Activated naive CD4-positive, alpha-beta T cell treated with anti-CD3 and anti-CD28 coated beads for 36 hours (primary cell): ENCODE measurements around the gene ANKRD31. TPM values are rescaled to one million over a fixed set of nuclear protein-coding genes. Genes with fewer than 3 reads are reported as not detected.
"Not testable (repeated sequence)": the region's sequence is repeated elsewhere in the genome, so short reads cannot be mapped to it uniquely, and the experiment has no call there.

ENCODE experiments used
- CTCF ChIA-PET: fragments of 350-600 bp; sonication (Branson Sonifier 250); formaldehyde crosslinking; loops from one replicate; lab custom pipeline; 2021; ENCODE audit warnings: antibody characterized with exemption; lab: Charles Lee
- DNase-seq: peaks from one replicate; pipeline ENCODE4 v3.0.0-alpha.2; 2020
- H3K27ac Mint-ChIP-seq: one replicate; pipeline ENCODE4 v1.8.0; 2021; ENCODE audit warnings: mild to moderate bottlenecking, mixed read lengths
- H3K27me3 Mint-ChIP-seq: one replicate; pipeline ENCODE4 v1.8.0; 2021; ENCODE audit warnings: low read depth, mixed read lengths
- H3K36me3 Mint-ChIP-seq: one replicate; pipeline ENCODE4 v1.8.0; 2021; ENCODE audit warnings: low read depth, mixed read lengths
- H3K4me1 Mint-ChIP-seq: one replicate; pipeline ENCODE4 v1.8.0; 2021; ENCODE audit warnings: low read depth, mixed read lengths
- H3K4me3 Mint-ChIP-seq: one replicate; pipeline ENCODE4 v1.8.0; 2021; ENCODE audit warnings: mild to moderate bottlenecking, moderate library complexity, mixed read lengths
- H3K9me3 Mint-ChIP-seq: one replicate; pipeline ENCODE4 v1.8.0; 2021; ENCODE audit warnings: mixed read lengths
- intact Hi-C: fragments of 100-400 bp; cut with micrococcal nuclease; formaldehyde crosslinking; loops from one replicate; pipeline ENCODE4 v1.15.1; 2023
- total RNA-seq, 2 experiments: library from RNA; stranded (reverse); gene quantifications; one replicate each; pipeline ENCODE4 v1.2.3, GENCODE V29; 2021

ANKRD31 gene
- total RNA-seq, 2 experiments from 2014 or later, result 0.35 to 0.36 TPM

DNA sequence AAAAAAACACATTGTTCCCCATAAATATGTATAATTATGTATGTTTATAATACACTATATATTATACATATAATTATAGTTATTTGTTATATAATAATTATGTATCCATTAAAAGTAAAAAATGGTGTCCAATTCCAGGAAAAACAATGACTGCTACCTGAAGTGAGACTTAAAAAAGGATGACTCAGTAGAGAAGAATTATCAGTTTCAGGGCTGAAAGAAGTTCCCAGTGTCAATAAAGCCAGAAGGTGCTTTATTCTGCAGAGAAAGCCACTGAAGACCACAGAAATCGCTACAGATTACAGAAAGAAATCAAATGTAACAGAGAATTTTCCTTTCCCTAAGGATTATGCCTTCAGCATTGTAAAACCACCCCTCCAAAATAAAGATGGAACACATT is 50.9 kb downstream of the ANKRD31 start:
- intact Hi-C loops, result no loop called here
- Mint-ChIP-seq H3K4me3 (no peak overlapping the region), H3K9me3 (peaks cover 3% of the 10 kb centered on the region), H3K36me3 (peaks cover 4% of the 10 kb centered on the region), H3K27ac (no peak overlapping the region), H3K4me1 (peaks cover 37% of the 10 kb centered on the region), H3K27me3 (no peaks in the 10 kb centered on the region)
- CTCF ChIA-PET, result no interaction called here
- no peak for DNase-seq

DNA sequence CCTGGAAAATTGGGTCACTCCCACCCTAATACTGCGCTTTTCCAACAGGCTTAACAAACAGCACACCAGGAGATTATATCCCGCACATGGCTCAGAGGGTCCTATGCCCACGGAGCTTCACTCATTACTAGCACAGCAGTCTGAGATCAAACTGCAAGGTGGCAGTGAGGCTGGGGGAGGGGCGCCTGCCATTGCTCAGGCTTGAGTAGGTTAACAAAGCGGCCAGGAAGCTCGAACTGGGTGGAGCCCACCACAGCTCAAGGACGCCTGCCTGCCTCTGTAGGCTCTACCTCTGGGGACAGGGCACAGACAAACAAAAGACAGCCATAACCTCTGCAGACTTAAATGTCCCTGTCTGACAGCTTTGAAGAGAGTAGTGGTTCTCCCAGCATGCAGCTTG is 60.7 kb downstream of the ANKRD31 start:
- DNase-seq, H3K27me3 Mint-ChIP-seq, H3K4me3 Mint-ChIP-seq, intact Hi-C loops, H3K27ac Mint-ChIP-seq, H3K4me1 Mint-ChIP-seq: not testable (repeated sequence)
- H3K36me3 Mint-ChIP-seq, result peaks cover 19% of the 10 kb centered on the region
- CTCF ChIA-PET, result interaction anchor here (1.3 kb wide), 1 partner anchor 117 kb away, joined by 3 read pairs; no protein-coding TSS in a partner anchor
- peaks cover 24% of the 10 kb centered on the region for H3K9me3 Mint-ChIP-seq

- H3K4me3 Mint-ChIP-seq, DNase-seq, CTCF ChIA-PET, H3K4me1 Mint-ChIP-seq, intact Hi-C loops, H3K27ac Mint-ChIP-seq, H3K27me3 Mint-ChIP-seq: not testable (repeated sequence)
- Mint-ChIP-seq H3K9me3 (peaks cover 23% of the 10 kb centered on the region), H3K36me3 (peaks cover 18% of the 10 kb centered on the region)
Observed at GRCh38 chr5:75174872-75175271, 61.8 kb downstream of the ANKRD31 start.

DNA sequence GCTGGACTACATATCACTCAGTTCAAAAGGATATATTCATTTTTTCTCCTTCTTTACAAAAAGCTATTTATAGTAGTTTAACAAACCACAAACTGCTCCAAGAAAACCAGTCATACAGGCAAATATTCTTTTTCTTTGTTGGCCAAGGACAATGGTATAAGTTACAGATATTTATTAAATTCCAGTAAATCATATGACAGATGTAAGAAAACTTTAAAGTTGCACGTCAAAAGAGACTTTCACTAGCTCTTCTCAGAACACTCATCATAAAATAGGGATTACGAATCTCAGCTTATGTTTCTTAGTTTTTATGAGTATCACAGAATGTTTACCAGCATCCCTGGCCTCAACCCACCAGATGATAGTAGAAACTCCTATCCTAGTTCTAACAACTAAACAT is 67.2 kb downstream of the ANKRD31 start:
- CTCF ChIA-PET, result no interaction called here
- Mint-ChIP-seq H3K27me3 (no peaks in the 10 kb centered on the region), H3K36me3 (peaks cover 7% of the 10 kb centered on the region), H3K4me3 (no peak overlapping the region), H3K9me3 (peaks cover 11% of the 10 kb centered on the region), H3K27ac (no peak overlapping the region), H3K4me1 (no peaks in the 10 kb centered on the region)
- no peak for DNase-seq
- intact Hi-C loops, result no loop called here

- no peaks in the 10 kb centered on the region for H3K4me1 Mint-ChIP-seq
- H3K27ac Mint-ChIP-seq, result no peak overlapping the region
- DNase-seq, result no peak
- H3K4me3 Mint-ChIP-seq, result no peak overlapping the region
- H3K9me3 Mint-ChIP-seq, result no peaks in the 10 kb centered on the region
- intact Hi-C loops, result no loop called here
- no peaks in the 10 kb centered on the region for H3K36me3 Mint-ChIP-seq
- no peaks in the 10 kb centered on the region for H3K27me3 Mint-ChIP-seq
- CTCF ChIA-PET, result no interaction called here
Observed at GRCh38 chr5:75168026-75168735, 68.5 kb downstream of the ANKRD31 start.

DNA sequence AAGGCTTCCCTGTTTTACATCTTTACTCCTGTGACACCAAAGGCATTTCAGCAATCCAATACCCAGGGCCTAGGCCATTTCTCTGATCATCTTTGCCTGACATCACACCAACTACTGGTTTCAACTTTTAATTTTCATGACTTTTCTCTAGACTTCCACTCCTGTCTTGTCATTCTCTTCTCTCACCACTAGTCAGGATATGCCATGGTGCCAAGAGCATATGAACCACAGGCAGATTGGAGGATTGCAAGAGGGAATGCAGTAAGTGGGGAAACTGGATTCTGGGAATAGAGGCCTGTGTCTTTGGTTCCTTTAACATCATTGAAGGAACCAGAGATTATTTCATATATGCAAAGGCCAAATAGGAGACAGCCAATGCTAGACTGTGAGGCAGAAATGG is 69.3 kb downstream of the ANKRD31 start:
- H3K4me3 Mint-ChIP-seq, result no peak overlapping the region
- CTCF ChIA-PET, result no interaction called here

DNA sequence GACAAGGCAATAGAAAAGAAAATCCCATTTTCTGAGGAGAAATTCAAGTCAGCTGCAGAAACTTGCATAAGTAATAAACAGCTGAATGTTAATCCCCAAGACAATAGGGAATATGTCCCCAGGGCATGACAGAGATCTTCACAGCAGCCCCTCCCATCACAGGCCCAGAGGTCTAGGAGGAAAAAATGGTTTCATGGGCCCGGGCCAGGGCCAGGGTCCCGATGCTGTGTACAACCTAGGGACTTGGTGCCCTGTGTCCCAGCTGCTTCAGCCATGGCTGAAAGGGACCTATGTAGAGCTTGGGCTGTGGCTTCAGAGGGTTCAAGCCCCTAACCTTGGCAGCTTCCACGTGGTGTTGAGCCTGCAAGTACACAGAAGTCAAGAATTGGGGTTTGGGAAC is 75.2 kb downstream of the ANKRD31 start:
- H3K27me3 Mint-ChIP-seq, H3K27ac Mint-ChIP-seq, CTCF ChIA-PET, H3K4me3 Mint-ChIP-seq, H3K4me1 Mint-ChIP-seq, intact Hi-C loops, DNase-seq: not testable (repeated sequence)
- Mint-ChIP-seq H3K36me3 (peaks cover 12% of the 10 kb centered on the region), H3K9me3 (peaks cover 27% of the 10 kb centered on the region)

More for the DNA sequence above, 69.3 kb downstream of the ANKRD31 start:
- intact Hi-C loops, result no loop called here
- Mint-ChIP-seq H3K9me3 (no peaks in the 10 kb centered on the region), H3K4me1 (no peaks in the 10 kb centered on the region), H3K27ac (no peak overlapping the region), H3K36me3 (no peaks in the 10 kb centered on the region), H3K27me3 (no peaks in the 10 kb centered on the region)
- DNase-seq, result no peak

DNA sequence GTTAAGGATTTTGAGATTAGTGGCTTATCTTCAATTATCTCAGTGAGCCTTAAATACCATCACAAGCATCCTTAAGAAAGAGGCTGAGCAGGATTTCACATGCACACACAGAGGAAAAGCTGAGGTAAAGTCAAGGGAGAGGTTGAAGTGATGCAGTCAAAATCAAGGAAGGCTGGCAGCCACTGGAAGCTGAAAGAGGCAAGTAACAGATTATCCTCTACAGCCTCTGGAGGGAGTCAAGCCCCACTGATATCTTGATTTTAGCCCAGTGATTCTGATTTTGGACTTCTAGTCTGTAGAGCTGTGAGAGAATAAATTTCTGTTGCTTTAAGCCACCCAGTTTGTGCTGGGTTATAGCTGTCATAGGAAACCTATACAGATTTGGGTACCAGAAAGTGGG is 80.1 kb downstream of the ANKRD31 start:
- Mint-ChIP-seq H3K4me3 (no peak overlapping the region), H3K27me3 (no peaks in the 10 kb centered on the region), H3K36me3 (peaks cover 12% of the 10 kb centered on the region), H3K4me1 (no peaks in the 10 kb centered on the region), H3K9me3 (peaks cover 25% of the 10 kb centered on the region), H3K27ac (no peak overlapping the region)
- CTCF ChIA-PET, result no interaction called here
- no peak for DNase-seq
- intact Hi-C loops, result no loop called here

GRCh38 chr5:75152860-75153259 is 83.8 kb downstream of the ANKRD31 start:
- peaks cover 2% of the 10 kb centered on the region for H3K36me3 Mint-ChIP-seq
- intact Hi-C loops, result no loop called here
- peaks cover 6% of the 10 kb centered on the region for H3K9me3 Mint-ChIP-seq
- no peak overlapping the region for H3K4me3 Mint-ChIP-seq
- CTCF ChIA-PET, result interaction anchor here (0.5 to 2.0 kb wide), 2 partner anchors 103 to 170 kb away, joined by 3 to 5 read pairs; no protein-coding TSS in a partner anchor
- H3K27me3 Mint-ChIP-seq, result no peaks in the 10 kb centered on the region
- no peak for DNase-seq
- peaks cover 5% of the 10 kb centered on the region for H3K4me1 Mint-ChIP-seq
- no peak overlapping the region for H3K27ac Mint-ChIP-seq

DNA sequence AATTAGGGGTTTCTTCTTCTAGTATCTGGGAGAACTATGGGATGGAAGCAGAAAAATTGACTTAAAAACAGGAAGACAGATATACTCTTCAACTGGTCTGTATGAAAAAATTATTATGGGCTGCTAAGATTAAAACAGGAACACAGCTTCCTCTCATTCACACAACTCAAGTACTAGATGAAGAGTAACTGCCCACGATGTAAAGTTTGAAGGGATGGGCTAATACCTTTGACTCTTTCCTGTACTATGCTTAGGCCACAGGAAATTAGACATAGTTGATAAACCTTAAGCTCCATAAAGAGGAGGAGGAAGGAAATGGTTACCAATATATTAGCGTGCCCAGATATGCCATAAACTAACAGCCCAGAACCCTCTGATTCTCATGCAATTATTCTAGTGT is 88.6 kb downstream of the ANKRD31 start:
- Mint-ChIP-seq H3K36me3 (no peaks in the 10 kb centered on the region), H3K4me1 (peaks cover 22% of the 10 kb centered on the region), H3K9me3 (peaks cover 3% of the 10 kb centered on the region), H3K4me3 (no peak overlapping the region), H3K27ac (no peak overlapping the region), H3K27me3 (no peaks in the 10 kb centered on the region)
- intact Hi-C loops, result no loop called here
- DNase-seq, result no peak
- CTCF ChIA-PET, result interaction anchor here (1.1 to 1.3 kb wide), 2 partner anchors 89 to 98 kb away, joined by 4 to 5 read pairs; partner anchors contain the start of gene ANKRD31

DNA sequence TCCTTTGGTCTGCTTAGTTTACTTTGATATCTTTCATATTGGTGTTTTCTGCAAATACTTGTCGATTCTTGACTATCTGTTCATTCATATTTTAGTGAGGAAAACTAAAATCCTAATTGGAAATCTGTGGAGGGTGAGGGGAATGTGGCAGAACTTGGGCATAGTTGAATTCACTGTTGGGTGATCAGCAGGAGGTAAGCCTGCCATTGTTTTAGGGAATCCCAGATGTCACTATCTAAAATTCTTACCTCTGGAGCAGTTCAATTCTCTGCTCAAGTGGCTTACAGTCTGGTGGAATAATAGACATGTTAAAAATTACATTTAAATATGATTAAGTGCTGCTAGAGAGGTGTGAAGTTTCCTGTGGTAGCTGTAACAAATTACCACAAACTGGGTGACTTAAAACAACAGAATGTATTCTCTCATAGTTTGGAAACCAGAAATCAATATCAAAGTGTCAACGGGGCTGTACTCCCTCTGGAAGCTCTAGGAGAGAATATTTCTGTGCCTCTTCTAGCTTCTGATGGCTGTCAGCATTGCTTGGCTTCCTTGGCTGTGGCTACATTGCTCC is 94.0 kb downstream of the ANKRD31 start:
- intact Hi-C loops, result no loop called here
- Mint-ChIP-seq H3K36me3 (no peaks in the 10 kb centered on the region), H3K27me3 (no peaks in the 10 kb centered on the region), H3K4me1 (peaks cover 23% of the 10 kb centered on the region), H3K9me3 (peaks cover 2% of the 10 kb centered on the region), H3K4me3 (no peak overlapping the region), H3K27ac (no peak overlapping the region)
- DNase-seq, result no peak
- CTCF ChIA-PET, result interaction anchor here (1.7 kb wide), 1 partner anchor 93 kb away, joined by 5 read pairs; no protein-coding TSS in a partner anchor

GRCh38 chr5:75140277-75140676 is 96.4 kb downstream of the ANKRD31 start:
- Mint-ChIP-seq H3K36me3 (peaks cover 2% of the 10 kb centered on the region), H3K4me1 (peaks cover 9% of the 10 kb centered on the region), H3K27me3 (no peaks in the 10 kb centered on the region), H3K27ac (no peak overlapping the region), H3K9me3 (peaks cover 5% of the 10 kb centered on the region), H3K4me3 (no peak overlapping the region)
- no peak for DNase-seq
- intact Hi-C loops, result no loop called here
- CTCF ChIA-PET, result no interaction called here

GRCh38 chr5:75138689-75139088 is 98.0 kb downstream of the ANKRD31 start:
- peaks cover 9% of the 10 kb centered on the region for H3K4me1 Mint-ChIP-seq
- H3K27ac Mint-ChIP-seq, result no peak overlapping the region
- H3K27me3 Mint-ChIP-seq, result no peaks in the 10 kb centered on the region
- intact Hi-C loops, result no loop called here
- CTCF ChIA-PET, result no interaction called here
- DNase-seq, result no peak
- H3K9me3 Mint-ChIP-seq, result peaks cover 8% of the 10 kb centered on the region
- H3K4me3 Mint-ChIP-seq, result no peak overlapping the region
- H3K36me3 Mint-ChIP-seq, result peaks cover 2% of the 10 kb centered on the region
